Measurements from ENCODE around the gene RANBP1.

The RANBP1 gene

DNA sequence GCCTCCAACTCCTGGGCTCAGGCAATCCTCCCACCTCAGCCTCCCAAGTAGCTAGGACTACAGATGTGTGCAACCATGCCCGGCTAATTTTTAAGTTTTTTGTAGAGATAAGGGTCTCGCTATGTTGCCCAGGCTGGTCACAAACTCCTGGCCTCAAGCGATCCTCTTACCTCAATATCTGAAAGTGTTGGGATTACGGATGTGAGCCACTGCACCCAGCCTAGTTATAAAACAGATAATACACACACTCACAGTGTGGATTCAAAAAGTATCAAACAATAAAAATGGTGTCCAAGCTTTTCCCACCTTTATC is 35.3 kb downstream of the RANBP1 start:
- H3K27me3 ChIP-seq (ENCODE audit: insufficient read depth, low read length), result no peaks in the 10 kb centered on the region
- H3K9ac ChIP-seq (ENCODE audit: low read depth, low read length), result no peak overlapping the region
- 0 out of 2 replicates have a peak, but pooled peaks cover 5% of the 10 kb centered on the region for H3K4me1 ChIP-seq (ENCODE audit: insufficient read depth, low read length)
- H3K36me3 ChIP-seq (ENCODE audit: insufficient read depth, low read length), result no peaks in the 10 kb centered on the region
- H3K4me3 ChIP-seq (ENCODE audit: low read length), result no peak overlapping the region
- H3K9me3 ChIP-seq (ENCODE audit: insufficient read depth, low read depth, low read length), result no peaks in the 10 kb centered on the region
- WGBS, result 95% methylated on average over 4 of the region's 4 CpGs
- no peak overlapping the region for H3K27ac ChIP-seq (ENCODE audit: low read depth, low read length)

DNA sequence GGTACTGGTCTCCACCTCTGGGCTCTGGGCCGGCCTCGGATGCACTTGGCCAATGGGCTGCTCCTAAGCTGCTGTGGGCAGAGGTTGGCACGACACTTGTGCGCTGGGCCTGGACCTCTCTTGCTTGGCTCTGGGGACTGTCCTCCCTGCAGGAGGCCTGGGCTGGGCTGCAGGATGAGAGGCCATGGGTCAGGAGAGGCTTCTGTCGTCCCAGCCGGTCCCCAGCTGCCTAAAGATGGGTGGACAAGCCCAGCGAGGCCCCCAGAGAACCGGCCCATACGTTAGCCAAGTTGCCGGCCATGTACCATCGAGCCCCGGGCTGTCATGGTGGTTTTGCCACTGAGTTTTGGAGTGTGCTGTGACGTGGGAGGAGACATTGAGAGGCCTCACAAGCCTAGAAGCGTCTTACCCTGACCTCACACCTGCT is 36.6 kb downstream of the RANBP1 start:
- Histone ChIP-seq H3K4me1 (ENCODE audit: insufficient read depth, low read length) (0 out of 2 replicates have a peak, but pooled peaks cover 5% of the 10 kb centered on the region), H3K27ac (ENCODE audit: low read depth, low read length) (no peak overlapping the region), H3K9ac (ENCODE audit: low read depth, low read length) (no peak overlapping the region), H3K9me3 (ENCODE audit: insufficient read depth, low read depth, low read length) (no peaks in the 10 kb centered on the region), H3K36me3 (ENCODE audit: insufficient read depth, low read length) (no peaks in the 10 kb centered on the region), H3K4me3 (ENCODE audit: low read length) (no peak overlapping the region), H3K27me3 (ENCODE audit: insufficient read depth, low read length) (no peaks in the 10 kb centered on the region)
- 90% methylated on average over 14 of the region's 14 CpGs for WGBS

DNA sequence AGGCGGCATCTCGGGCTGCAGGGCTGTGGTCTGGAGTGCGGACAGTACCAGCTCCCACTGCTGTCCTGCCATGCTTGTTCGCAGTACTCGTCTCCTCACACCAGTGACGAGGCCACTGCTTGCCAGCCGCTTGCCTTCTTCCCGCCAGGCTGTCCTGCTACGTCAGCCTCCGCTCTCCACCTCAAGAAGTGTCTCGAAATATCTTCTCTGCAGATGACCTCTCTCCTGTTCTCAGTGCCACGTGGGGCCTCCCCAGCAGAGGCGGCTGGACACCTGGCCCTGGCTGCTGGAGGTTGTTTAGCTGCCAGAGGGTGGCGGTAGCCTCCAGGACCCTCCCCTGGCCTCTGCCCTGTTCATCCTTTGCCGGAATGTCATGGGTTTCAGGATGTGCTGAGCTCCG is 38.0 kb downstream of the RANBP1 start:
- Histone ChIP-seq H3K4me3 (ENCODE audit: low read length) (no peak overlapping the region), H3K9ac (ENCODE audit: low read depth, low read length) (no peak overlapping the region), H3K4me1 (ENCODE audit: insufficient read depth, low read length) (0 out of 2 replicates have a peak, but pooled peaks cover 5% of the 10 kb centered on the region), H3K27ac (ENCODE audit: low read depth, low read length) (no peak overlapping the region), H3K36me3 (ENCODE audit: insufficient read depth, low read length) (no peaks in the 10 kb centered on the region), H3K27me3 (ENCODE audit: insufficient read depth, low read length) (no peaks in the 10 kb centered on the region), H3K9me3 (ENCODE audit: insufficient read depth, low read depth, low read length) (no peaks in the 10 kb centered on the region)
- 84% methylated on average over 16 of the region's 16 CpGs for WGBS

DNA sequence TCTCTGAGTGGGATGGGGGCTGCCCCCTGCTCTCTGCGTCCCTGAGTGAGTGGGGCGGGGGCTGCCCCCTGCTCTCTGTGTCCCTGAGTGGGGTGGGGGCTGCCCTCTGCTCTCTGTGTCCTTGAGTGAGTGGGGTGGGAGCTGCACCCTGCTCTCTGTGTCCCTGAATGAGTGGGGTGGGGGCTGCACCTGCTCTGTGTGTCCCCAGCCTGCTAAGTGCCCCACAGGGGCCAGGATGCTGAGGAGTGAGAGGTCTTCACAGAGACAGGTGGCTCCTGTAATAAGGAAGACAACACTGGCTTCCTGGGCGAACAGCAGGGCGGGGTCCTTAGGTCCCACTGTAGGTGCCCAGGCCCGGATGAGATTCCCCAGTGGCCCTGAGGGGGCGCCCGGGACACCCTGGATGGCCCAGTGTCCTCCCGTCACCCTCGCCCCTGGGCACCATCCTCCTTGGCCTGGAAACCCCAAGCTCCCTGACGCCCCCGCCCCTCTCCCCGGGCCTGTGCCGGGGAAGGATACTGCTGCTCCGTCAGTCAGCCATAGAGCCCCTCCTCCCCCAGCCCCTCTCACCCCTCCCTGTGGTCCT is 38.8 kb downstream of the RANBP1 start:
- no peak overlapping the region for H3K9ac ChIP-seq (ENCODE audit: low read depth, low read length)
- H3K27ac ChIP-seq (ENCODE audit: low read depth, low read length), result no peak overlapping the region
- H3K36me3 ChIP-seq (ENCODE audit: insufficient read depth, low read length), result no peaks in the 10 kb centered on the region
- 0 out of 2 replicates have a peak, but pooled peaks cover 5% of the 10 kb centered on the region for H3K4me1 ChIP-seq (ENCODE audit: insufficient read depth, low read length)
- H3K9me3 ChIP-seq (ENCODE audit: insufficient read depth, low read depth, low read length), result no peaks in the 10 kb centered on the region
- 83% methylated on average over 13 of the region's 14 CpGs for WGBS
- no peak overlapping the region for H3K4me3 ChIP-seq (ENCODE audit: low read length)
- no peaks in the 10 kb centered on the region for H3K27me3 ChIP-seq (ENCODE audit: insufficient read depth, low read length)

DNA sequence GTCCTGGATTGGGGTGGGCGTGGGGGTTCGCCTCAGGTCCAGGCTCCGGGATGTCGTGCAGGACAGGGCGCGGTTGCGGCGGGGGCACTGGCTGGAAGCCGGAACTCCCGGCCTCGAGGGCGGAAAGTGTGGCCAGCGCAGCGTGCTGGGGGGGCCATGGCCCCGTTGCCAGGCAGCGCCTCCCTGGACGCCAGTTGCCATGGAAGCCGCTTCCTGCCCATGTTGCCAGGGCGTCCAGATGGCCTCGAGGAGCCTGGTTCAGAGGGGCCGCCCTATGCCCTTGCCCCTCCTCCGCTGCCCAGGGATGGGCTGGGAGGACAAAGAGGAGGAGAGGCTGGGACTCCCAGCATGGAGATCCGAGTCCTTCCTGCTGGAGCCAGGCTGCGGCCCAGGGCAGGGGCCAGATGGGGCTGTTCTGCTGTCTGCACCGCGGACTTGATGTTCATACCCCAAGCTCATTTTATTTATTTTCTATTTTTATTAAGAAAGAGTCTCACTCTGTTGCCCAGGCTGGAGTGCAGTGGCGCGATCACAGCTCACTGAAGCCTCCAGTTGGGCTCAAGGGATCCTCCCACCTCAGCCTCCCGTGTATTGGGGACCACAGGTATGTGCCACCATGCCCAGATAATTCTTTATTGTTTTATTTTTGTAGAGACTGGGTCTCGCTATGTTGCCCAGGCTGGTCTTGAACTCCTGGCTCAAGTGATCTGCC is 39.6 kb downstream of the RANBP1 start:
- Histone ChIP-seq H3K36me3 (ENCODE audit: insufficient read depth, low read length) (no peaks in the 10 kb centered on the region), H3K4me3 (ENCODE audit: low read length) (no peak overlapping the region), H3K27me3 (ENCODE audit: insufficient read depth, low read length) (no peaks in the 10 kb centered on the region), H3K9me3 (ENCODE audit: insufficient read depth, low read depth, low read length) (no peaks in the 10 kb centered on the region), H3K27ac (ENCODE audit: low read depth, low read length) (no peak overlapping the region), H3K4me1 (ENCODE audit: insufficient read depth, low read length) (0 out of 2 replicates have a peak, but pooled peaks cover 5% of the 10 kb centered on the region), H3K9ac (ENCODE audit: low read depth, low read length) (no peak overlapping the region)
- 87% methylated on average over 30 of the region's 30 CpGs for WGBS

DNA sequence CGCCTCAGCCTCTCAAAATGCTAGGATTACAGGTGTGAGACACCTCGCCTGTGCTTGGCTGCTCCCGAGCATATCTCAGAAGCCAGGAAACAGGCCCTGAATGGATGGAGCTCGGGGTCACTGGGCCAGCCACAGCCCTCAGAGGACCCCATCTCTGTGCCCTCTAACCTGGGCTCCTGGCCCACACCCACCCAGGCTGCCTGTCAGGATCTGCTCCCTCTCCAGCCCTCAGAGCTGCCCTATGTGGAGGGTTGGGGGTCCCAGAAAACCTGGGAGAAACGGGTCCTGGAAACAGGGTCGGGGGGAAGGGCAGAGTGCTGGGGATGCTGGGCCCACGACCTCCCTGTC is 40.1 kb downstream of the RANBP1 start:
- no peaks in the 10 kb centered on the region for H3K27me3 ChIP-seq (ENCODE audit: insufficient read depth, low read length)
- no peak overlapping the region for H3K4me3 ChIP-seq (ENCODE audit: low read length)
- no peaks in the 10 kb centered on the region for H3K9me3 ChIP-seq (ENCODE audit: insufficient read depth, low read depth, low read length)
- 0 out of 2 replicates have a peak, but pooled peaks cover 5% of the 10 kb centered on the region for H3K4me1 ChIP-seq (ENCODE audit: insufficient read depth, low read length)
- no peak overlapping the region for H3K9ac ChIP-seq (ENCODE audit: low read depth, low read length)
- WGBS, result 84% methylated on average over 7 of the region's 7 CpGs
- no peaks in the 10 kb centered on the region for H3K36me3 ChIP-seq (ENCODE audit: insufficient read depth, low read length)
- H3K27ac ChIP-seq (ENCODE audit: low read depth, low read length), result no peak overlapping the region

DNA sequence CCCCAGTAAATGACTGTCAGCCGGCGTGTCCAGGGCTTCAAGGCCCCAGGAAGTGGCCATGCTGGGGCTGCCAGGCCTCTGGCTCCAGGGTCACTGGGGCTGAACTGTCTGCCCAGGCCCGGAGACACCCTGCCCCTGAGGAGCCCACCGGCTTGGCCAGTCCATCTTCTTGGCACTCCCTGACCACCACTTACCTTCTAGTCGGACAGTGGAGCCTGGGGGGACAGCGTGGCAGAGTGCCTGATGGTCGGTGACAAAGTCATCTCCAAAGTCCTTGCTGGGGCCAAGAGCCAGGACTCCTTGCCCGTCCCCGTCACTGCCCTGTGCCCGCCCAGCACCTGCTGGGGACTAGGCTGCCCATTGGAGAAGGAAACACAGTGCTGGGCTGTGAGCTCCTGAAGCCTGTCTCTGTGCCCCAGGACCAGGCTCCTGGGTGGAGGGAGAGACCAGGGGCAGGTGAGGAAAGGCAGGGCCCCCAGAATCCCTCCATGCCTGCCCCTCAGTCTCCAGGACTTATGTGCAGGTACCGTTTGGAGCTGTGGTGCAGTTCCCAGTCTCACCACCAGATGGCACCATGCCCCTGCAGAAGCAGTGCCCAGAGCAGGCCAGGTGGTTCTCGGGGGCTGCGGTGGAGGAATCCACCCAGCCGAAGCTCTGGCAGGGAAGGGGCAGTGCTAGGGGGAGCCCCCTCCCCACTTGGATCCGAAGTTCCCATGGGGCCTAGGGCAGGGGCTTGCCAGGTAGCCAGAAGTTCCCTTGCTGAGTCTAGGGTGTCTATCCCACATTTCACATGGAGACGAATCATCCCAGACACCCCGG is 40.9 kb downstream of the RANBP1 start:
- Histone ChIP-seq H3K4me3 (ENCODE audit: low read length) (no peak overlapping the region), H3K4me1 (ENCODE audit: insufficient read depth, low read length) (0 out of 2 replicates have a peak, but pooled peaks cover 5% of the 10 kb centered on the region), H3K9ac (ENCODE audit: low read depth, low read length) (no peak overlapping the region), H3K36me3 (ENCODE audit: insufficient read depth, low read length) (no peaks in the 10 kb centered on the region), H3K27ac (ENCODE audit: low read depth, low read length) (no peak overlapping the region), H3K27me3 (ENCODE audit: insufficient read depth, low read length) (no peaks in the 10 kb centered on the region), H3K9me3 (ENCODE audit: insufficient read depth, low read depth, low read length) (no peaks in the 10 kb centered on the region)
- 60% methylated on average over 17 of the region's 17 CpGs for WGBS

DNA sequence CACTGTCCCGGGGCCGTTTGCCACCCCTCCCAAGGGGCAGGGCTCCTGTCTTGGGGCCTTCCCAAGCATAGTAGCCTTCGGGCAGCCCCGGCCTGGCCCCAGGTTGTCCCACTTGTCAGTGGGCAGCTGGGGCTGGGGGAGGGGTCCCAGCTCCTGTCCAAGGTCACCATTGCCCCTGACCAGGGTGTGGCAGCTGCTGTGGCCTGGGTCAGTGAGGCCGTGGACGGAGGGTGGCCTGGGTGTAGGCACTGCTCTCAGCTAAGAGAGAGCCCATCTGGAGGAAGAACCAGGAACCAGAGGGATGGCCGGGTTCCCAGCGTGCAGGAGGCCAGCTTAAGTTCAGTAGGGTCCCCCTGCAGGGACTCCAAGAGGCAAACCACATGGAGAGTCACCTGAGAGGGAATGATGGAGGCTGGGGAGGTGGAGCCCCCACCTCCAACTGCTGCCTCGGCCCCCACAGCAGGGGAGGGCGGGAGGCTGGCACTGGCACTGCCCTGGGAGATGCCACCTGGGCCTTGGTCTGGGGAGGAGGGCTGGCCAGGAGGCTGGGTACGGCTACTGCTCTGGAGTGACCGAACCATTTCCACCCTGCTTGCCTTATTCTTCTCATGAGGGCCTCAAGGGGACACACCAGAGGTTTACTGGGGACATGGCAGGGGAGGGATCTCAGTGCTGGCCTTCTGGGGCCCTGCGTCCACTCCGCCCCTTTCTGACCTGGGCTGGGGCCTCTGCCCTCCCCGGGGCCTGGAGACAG is 41.7 kb downstream of the RANBP1 start:
- H3K27ac ChIP-seq (ENCODE audit: low read depth, low read length), result no peak overlapping the region
- WGBS, result 89% methylated on average over 15 of the region's 15 CpGs
- no peaks in the 10 kb centered on the region for H3K36me3 ChIP-seq (ENCODE audit: insufficient read depth, low read length)
- H3K9ac ChIP-seq (ENCODE audit: low read depth, low read length), result no peak overlapping the region
- no peaks in the 10 kb centered on the region for H3K27me3 ChIP-seq (ENCODE audit: insufficient read depth, low read length)
- H3K4me1 ChIP-seq (ENCODE audit: insufficient read depth, low read length), result 0 out of 2 replicates have a peak, but pooled peaks cover 5% of the 10 kb centered on the region
- H3K4me3 ChIP-seq (ENCODE audit: low read length), result no peak overlapping the region
- no peaks in the 10 kb centered on the region for H3K9me3 ChIP-seq (ENCODE audit: insufficient read depth, low read depth, low read length)

DNA sequence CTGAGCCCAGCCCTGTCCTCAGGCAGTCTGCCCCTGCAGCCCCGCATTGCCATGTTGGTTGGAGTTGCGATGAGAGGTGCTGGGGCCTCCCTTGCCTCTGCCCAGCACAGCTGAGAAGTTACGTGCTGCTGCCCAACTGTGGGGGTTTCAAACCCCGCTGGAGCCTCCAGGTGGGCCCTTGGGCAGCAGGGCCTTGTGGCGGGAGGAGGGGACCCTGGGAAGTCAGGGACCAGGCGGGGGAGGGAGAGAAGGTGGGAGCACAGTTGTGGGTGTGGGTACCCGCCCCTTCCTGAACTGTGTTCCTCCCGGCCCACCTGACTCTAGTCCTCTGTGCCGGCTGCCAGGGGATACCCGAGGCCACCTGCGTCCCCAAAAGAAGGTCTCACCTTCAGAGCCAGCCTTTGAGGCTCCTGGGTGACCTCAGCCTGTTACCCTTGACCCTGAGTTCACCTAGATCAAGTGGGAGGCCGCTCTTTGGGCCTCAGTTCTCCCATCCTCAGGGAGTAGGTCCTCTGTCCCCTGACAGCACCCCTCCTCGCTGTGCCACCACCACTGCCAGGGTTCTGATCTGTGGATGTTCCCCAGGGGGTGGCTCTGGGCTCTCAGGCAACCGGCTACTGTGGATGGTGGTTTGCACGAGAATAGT is 42.6 kb downstream of the RANBP1 start:
- Histone ChIP-seq H3K9me3 (ENCODE audit: insufficient read depth, low read depth, low read length) (no peaks in the 10 kb centered on the region), H3K27me3 (ENCODE audit: insufficient read depth, low read length) (no peaks in the 10 kb centered on the region), H3K9ac (ENCODE audit: low read depth, low read length) (no peak overlapping the region), H3K36me3 (ENCODE audit: insufficient read depth, low read length) (no peaks in the 10 kb centered on the region), H3K27ac (ENCODE audit: low read depth, low read length) (no peak overlapping the region), H3K4me3 (ENCODE audit: low read length) (no peak overlapping the region), H3K4me1 (ENCODE audit: insufficient read depth, low read length) (0 out of 2 replicates have a peak, but pooled peaks cover 5% of the 10 kb centered on the region)
- WGBS, result 87% methylated on average over 15 of the region's 15 CpGs

DNA sequence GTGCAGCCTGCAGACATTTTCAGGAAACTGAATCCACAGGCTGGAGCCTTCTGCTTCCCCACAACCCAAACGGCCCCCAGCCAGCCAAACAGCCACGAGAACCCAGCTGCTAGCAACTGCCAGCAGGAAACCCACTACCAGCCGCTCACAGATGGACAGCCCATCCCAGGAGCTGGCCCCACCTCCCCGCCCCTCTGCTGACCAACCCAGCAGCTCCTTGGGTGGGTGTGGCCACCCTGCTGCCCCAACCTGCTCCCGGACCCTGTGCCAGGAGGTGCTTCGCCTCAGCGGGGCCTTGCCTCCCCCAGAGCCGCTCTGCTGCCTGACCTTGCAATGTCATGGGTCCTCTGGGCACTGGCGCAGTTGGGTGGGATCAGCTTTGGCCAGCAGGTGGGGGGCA is 43.2 kb downstream of the RANBP1 start:
- no peaks in the 10 kb centered on the region for H3K36me3 ChIP-seq (ENCODE audit: insufficient read depth, low read length)

More for the DNA sequence above, 43.2 kb downstream of the RANBP1 start:
- WGBS, result 39% methylated on average over 9 of the region's 9 CpGs
- Histone ChIP-seq H3K9me3 (ENCODE audit: insufficient read depth, low read depth, low read length) (no peaks in the 10 kb centered on the region), H3K27ac (ENCODE audit: low read depth, low read length) (no peak overlapping the region), H3K27me3 (ENCODE audit: insufficient read depth, low read length) (no peaks in the 10 kb centered on the region), H3K4me3 (ENCODE audit: low read length) (no peak overlapping the region), H3K4me1 (ENCODE audit: insufficient read depth, low read length) (no peaks in the 10 kb centered on the region), H3K9ac (ENCODE audit: low read depth, low read length) (no peak overlapping the region)

Measured in HUES64 (cell line).